ENCODE results near the gene PPAN.

- TF ChIP-seq CTCF (IDR thresholded peaks at IDR 0.05; ENCODE audit: poor library complexity), result no peak
- TF ChIP-seq EZH2 (IDR thresholded peaks at IDR 0.05; ENCODE audit: borderline replicate concordance), result no peak
- no peak for TF ChIP-seq EZH2phosphoT487 (IDR thresholded peaks at IDR 0.05; ENCODE audit: low read depth, severe bottlenecking, unreplicated experiment)
Measured at GRCh38 chr19:10144361-10144760, 38.2 kb downstream of the PPAN start.
